Measurements from ENCODE around the gene BPIFB3. TPM values are rescaled to one million over a fixed set of nuclear protein-coding genes. Genes with fewer than 3 reads are reported as not detected.

Gene BPIFB3
- polyA plus RNA-seq, 1 donor from 2014 or later, result not detected

- Histone ChIP-seq H3K4me3 (ENCODE audit: low read length) (no peak overlapping the region), H3K36me3 (ENCODE audit: insufficient read depth, low read length) (no peaks in the 10 kb centered on the region), H3K27ac (ENCODE audit: low read length) (no peak overlapping the region), H3K9me2 (ENCODE audit: insufficient read depth, low read length) (no peaks in the 10 kb centered on the region), H3K9ac (ENCODE audit: low read length) (no peak overlapping the region), H3K79me2 (replicated peaks; ENCODE audit: insufficient read depth, low read length) (no peaks in the 10 kb centered on the region), H3K9me3 (ENCODE audit: low read length) (no peaks in the 10 kb centered on the region), H3K4me2 (ENCODE audit: low read length) (no peak overlapping the region), H4K20me1 (ENCODE audit: insufficient read depth) (no peaks in the 10 kb centered on the region), H3K27me3 (ENCODE audit: insufficient read depth, low read depth, low read length) (no peaks in the 10 kb centered on the region), H3F3A (ENCODE audit: insufficient read depth, low read length, poor library complexity, severe bottlenecking) (no peaks in the 10 kb centered on the region), H2AFZ (ENCODE audit: low read depth, low read length) (no peak overlapping the region)
- no peak for TF ChIP-seq TAF1 (IDR thresholded peaks at IDR 0.05; ENCODE audit: low read depth)
- TF ChIP-seq EZH2 (IDR thresholded peaks at IDR 0.05; ENCODE audit: borderline replicate concordance, insufficient read depth, low read length, poor library complexity, severe bottlenecking), result no peak
- TF ChIP-seq, protein P1, sequence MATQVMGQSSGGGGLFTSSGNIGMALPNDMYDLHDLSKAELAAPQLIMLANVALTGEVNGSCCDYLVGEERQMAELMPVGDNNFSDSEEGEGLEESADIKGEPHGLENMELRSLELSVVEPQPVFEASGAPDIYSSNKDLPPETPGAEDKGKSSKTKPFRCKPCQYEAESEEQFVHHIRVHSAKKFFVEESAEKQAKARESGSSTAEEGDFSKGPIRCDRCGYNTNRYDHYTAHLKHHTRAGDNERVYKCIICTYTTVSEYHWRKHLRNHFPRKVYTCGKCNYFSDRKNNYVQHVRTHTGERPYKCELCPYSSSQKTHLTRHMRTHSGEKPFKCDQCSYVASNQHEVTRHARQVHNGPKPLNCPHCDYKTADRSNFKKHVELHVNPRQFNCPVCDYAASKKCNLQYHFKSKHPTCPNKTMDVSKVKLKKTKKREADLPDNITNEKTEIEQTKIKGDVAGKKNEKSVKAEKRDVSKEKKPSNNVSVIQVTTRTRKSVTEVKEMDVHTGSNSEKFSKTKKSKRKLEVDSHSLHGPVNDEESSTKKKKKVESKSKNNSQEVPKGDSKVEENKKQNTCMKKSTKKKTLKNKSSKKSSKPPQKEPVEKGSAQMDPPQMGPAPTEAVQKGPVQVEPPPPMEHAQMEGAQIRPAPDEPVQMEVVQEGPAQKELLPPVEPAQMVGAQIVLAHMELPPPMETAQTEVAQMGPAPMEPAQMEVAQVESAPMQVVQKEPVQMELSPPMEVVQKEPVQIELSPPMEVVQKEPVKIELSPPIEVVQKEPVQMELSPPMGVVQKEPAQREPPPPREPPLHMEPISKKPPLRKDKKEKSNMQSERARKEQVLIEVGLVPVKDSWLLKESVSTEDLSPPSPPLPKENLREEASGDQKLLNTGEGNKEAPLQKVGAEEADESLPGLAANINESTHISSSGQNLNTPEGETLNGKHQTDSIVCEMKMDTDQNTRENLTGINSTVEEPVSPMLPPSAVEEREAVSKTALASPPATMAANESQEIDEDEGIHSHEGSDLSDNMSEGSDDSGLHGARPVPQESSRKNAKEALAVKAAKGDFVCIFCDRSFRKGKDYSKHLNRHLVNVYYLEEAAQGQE (IDR thresholded peaks at IDR 0.05; ENCODE audit: borderline replicate concordance), result no peak
- TF ChIP-seq EP300 (conservative IDR thresholded peaks at IDR 0.05; ENCODE audit: poor library complexity, severe bottlenecking), result no peak
- TF ChIP-seq SMC3 (conservative IDR thresholded peaks at IDR 0.05; ENCODE audit: poor library complexity), result no peak
- no peak for TF ChIP-seq POLR2AphosphoS5 (IDR thresholded peaks at IDR 0.05)
Measured at GRCh38 chr20:33076662-33077372, 23.1 kb downstream of the BPIFB3 start.

GRCh38 chr20:33079259-33079658 is 25.6 kb downstream of the BPIFB3 start, which contains the start of gene BPIFB4:
BPIFB4 (plus strand) TSS chr20:33079643; CDS start chr20:33081527, 1,884 bp downstream.
- Histone ChIP-seq H3K27me3 (ENCODE audit: insufficient read depth, low read depth, low read length) (no peaks in the 10 kb centered on the region), H3K4me2 (ENCODE audit: low read length) (no peak within 1 kb of the TSS), H3K27ac (ENCODE audit: low read length) (no peak within 1 kb of the TSS), H4K20me1 (ENCODE audit: insufficient read depth) (no peaks in the 10 kb centered on the region), H3K9me3 (ENCODE audit: low read length) (no peaks in the 10 kb centered on the region), H3K9me2 (ENCODE audit: insufficient read depth, low read length) (no peaks in the 10 kb centered on the region), H3K4me3 (ENCODE audit: low read length) (no peak within 1 kb of the TSS), H3K79me2 (replicated peaks; ENCODE audit: insufficient read depth, low read length) (no peaks in the 10 kb centered on the region), H2AFZ (ENCODE audit: low read depth, low read length) (no peak within 1 kb of the TSS), H3K36me3 (ENCODE audit: insufficient read depth, low read length) (no peaks in the 10 kb centered on the region), H3F3A (ENCODE audit: insufficient read depth, low read length, poor library complexity, severe bottlenecking) (no peaks in the 10 kb centered on the region), H3K9ac (ENCODE audit: low read length) (no peak within 1 kb of the TSS)
- TF ChIP-seq RAD21 (conservative IDR thresholded peaks at IDR 0.05), result no peak
- TF ChIP-seq CTCF (IDR thresholded peaks at IDR 0.05; ENCODE audit: poor library complexity, severe bottlenecking), result no peak
- TF ChIP-seq MXI1 (conservative IDR thresholded peaks at IDR 0.05; ENCODE audit: poor library complexity, severe bottlenecking), result no peak
- TF ChIP-seq TAF1 (IDR thresholded peaks at IDR 0.05; ENCODE audit: low read depth), result no peak
- TF ChIP-seq, protein P1 (IDR thresholded peaks at IDR 0.05; ENCODE audit: borderline replicate concordance), result no peak
- no peak for TF ChIP-seq EZH2 (IDR thresholded peaks at IDR 0.05; ENCODE audit: borderline replicate concordance, insufficient read depth, low read length, poor library complexity, severe bottlenecking)
- no peak for TF ChIP-seq EP300 (conservative IDR thresholded peaks at IDR 0.05; ENCODE audit: poor library complexity, severe bottlenecking)
- TF ChIP-seq POLR2AphosphoS5 (IDR thresholded peaks at IDR 0.05), result no peak
- TF ChIP-seq SMC3 (conservative IDR thresholded peaks at IDR 0.05; ENCODE audit: poor library complexity), result no peak

Measured in neural cell (in vitro differentiated cells).